Liver (tissue), 9 donors: ENCODE data around the gene TNPO3. TPM values are rescaled to one million over a fixed set of nuclear protein-coding genes. Genes with fewer than 3 reads are reported as not detected.

Source experiments
- DNase-seq: peaks from one replicate; pipeline ENCODE4 v3.0.0-alpha.2; 2017; ENCODE audit warnings: low spot score
- H3K27ac ChIP-seq, 2 donors: one replicate each; pipeline ENCODE4 v1.7.0; 2013; ENCODE audit warnings: inconsistent platforms in 2 of 2, low read length in 2 of 2, control low read depth in 1 of 2, low read depth in 1 of 2, mild to moderate bottlenecking in 1 of 2
- H3K27me3 ChIP-seq, 4 donors: one replicate each; pipeline versions ENCODE4 v1.6.1 to v1.7.0; 2013; ENCODE audit warnings: low read length in 3 of 4, inconsistent platforms in 1 of 4, mild to moderate bottlenecking in 1 of 4, moderate library complexity in 1 of 4; ENCODE audit not compliant: control insufficient read depth in 4 of 4, insufficient read depth in 4 of 4
- H3K36me3 ChIP-seq, 4 donors: one replicate each; pipeline versions ENCODE4 v1.6.1 to v1.7.0; 2013; ENCODE audit warnings: low read length in 3 of 4, mild to moderate bottlenecking in 3 of 4, low read depth in 1 of 4, moderate library complexity in 1 of 4; ENCODE audit not compliant: control insufficient read depth in 4 of 4, insufficient read depth in 3 of 4
- H3K4me1 ChIP-seq, 4 donors: one replicate each; pipeline versions ENCODE4 v1.6.1 to v1.7.0; 2013; ENCODE audit warnings: low read length in 3 of 4, mild to moderate bottlenecking in 3 of 4, moderate library complexity in 1 of 4; ENCODE audit not compliant: control insufficient read depth in 4 of 4, insufficient read depth in 4 of 4
- H3K4me3 ChIP-seq, 3 donors: one replicate each; pipeline versions ENCODE4 v1.6.1 to v1.7.0; 2013; ENCODE audit warnings: low read length in 3 of 3, control low read depth in 1 of 3, low read depth in 1 of 3, mild to moderate bottlenecking in 1 of 3
- H3K9ac ChIP-seq, 2 donors: one replicate each; pipeline ENCODE4 v1.7.0; 2013; ENCODE audit warnings: low read length in 2 of 2, mild to moderate bottlenecking in 2 of 2, moderate library complexity in 2 of 2, control low read depth in 1 of 2, low read depth in 1 of 2
- H3K9me3 ChIP-seq, 4 donors: one replicate each; pipeline versions ENCODE4 v1.6.1 to v1.7.0; 2013; ENCODE audit warnings: low read length in 3 of 4; ENCODE audit not compliant: control insufficient read depth in 4 of 4
- EGR1 ChIP-seq, 2 donors: IDR thresholded peaks; 2 replicates each; pipeline ENCODE4 v1.6.1; 2016 to 2018; ENCODE audit warnings: antibody characterized with exemption in 2 of 2, low read depth in 2 of 2
- FOXA1 ChIP-seq: IDR thresholded peaks from 2 replicates; pipeline ENCODE4 v1.6.1; 2016; ENCODE audit warnings: antibody characterized with exemption
- FOXA2 ChIP-seq: IDR thresholded peaks from 2 replicates; pipeline ENCODE4 v1.6.1; 2016; ENCODE audit warnings: antibody characterized with exemption
- GABPA ChIP-seq, 2 donors: IDR thresholded peaks in 1 of 2; conservative IDR thresholded peaks in 1 of 2; 2 replicates each; pipeline ENCODE4 v1.6.1; 2016; ENCODE audit warnings: antibody characterized with exemption in 2 of 2, mild to moderate bottlenecking in 1 of 2, moderate library complexity in 1 of 2
- HNF4A ChIP-seq, 2 donors: conservative IDR thresholded peaks; 2 replicates each; pipeline ENCODE4 v1.6.1; 2016; ENCODE audit warnings: antibody characterized with exemption in 2 of 2, mild to moderate bottlenecking in 2 of 2
- HNF4G ChIP-seq: IDR thresholded peaks from 2 replicates; pipeline ENCODE4 v1.6.1; 2016; ENCODE audit warnings: antibody characterized with exemption
- JUND ChIP-seq, 2 donors: IDR thresholded peaks; 2 replicates each; pipeline ENCODE4 v1.6.1; 2016; ENCODE audit warnings: antibody characterized with exemption in 2 of 2
- MAX ChIP-seq: IDR thresholded peaks from 2 replicates; pipeline ENCODE4 v1.6.1; 2016; ENCODE audit warnings: antibody characterized with exemption
- NR2F2 ChIP-seq: IDR thresholded peaks from 2 replicates; pipeline ENCODE4 v1.6.1; 2016; ENCODE audit warnings: antibody characterized with exemption
- RAD21 ChIP-seq, 2 donors: IDR thresholded peaks; 2 replicates each; pipeline ENCODE4 v1.6.1; 2016; ENCODE audit warnings: antibody characterized with exemption in 2 of 2, mild to moderate bottlenecking in 2 of 2
- REST ChIP-seq: IDR thresholded peaks from 2 replicates; pipeline ENCODE4 v1.6.1; 2016; ENCODE audit warnings: antibody characterized with exemption, mild to moderate bottlenecking
- RXRA ChIP-seq, 2 donors: IDR thresholded peaks; 2 replicates each; pipeline ENCODE4 v1.6.1; 2017 to 2018; ENCODE audit warnings: antibody characterized with exemption in 2 of 2, mild to moderate bottlenecking in 1 of 2
- SP1 ChIP-seq: IDR thresholded peaks from 2 replicates; pipeline ENCODE4 v1.6.1; 2018; ENCODE audit warnings: antibody characterized with exemption, mild to moderate bottlenecking
- TAF1 ChIP-seq: conservative IDR thresholded peaks from 2 replicates; pipeline ENCODE4 v1.6.1; 2016; ENCODE audit warnings: antibody characterized with exemption, mild to moderate bottlenecking
- YY1 ChIP-seq: IDR thresholded peaks from 2 replicates; pipeline ENCODE4 v1.6.1; 2016; ENCODE audit warnings: antibody characterized with exemption, mild to moderate bottlenecking
- ZBTB33 ChIP-seq: IDR thresholded peaks from 2 replicates; pipeline ENCODE4 v1.6.1; 2016; ENCODE audit warnings: antibody characterized with exemption
- WGBS: extraction: QIAGEN DNeasy Blood & Tissue Kit; methylation state at CpG from one replicate; pipeline ENCODE4 v1.1.7; 2013; 5-methylcytosine and 5-hydroxymethylcytosine counted together
- polyA plus RNA-seq, 2 donors: library from polyadenylated mRNA; stranded (reverse) in 1 of 2; unstranded in 1 of 2; fragments of 200-250 nt in 1 of 2; fragments of >200 nt in 1 of 2; fragmentation: Nextera tagmentation in 1 of 2; extraction: Ambion mirVana in 1 of 2; gene quantifications; one replicate each; pipeline versions ENCODE4 v1.2.1 to v1.2.3, GENCODE V29; 2013 to 2015
- total RNA-seq, 2 donors: library from RNA; depleted of rRNA; stranded (reverse); fragments of >200 nt; gene quantifications; one replicate each; pipeline ENCODE4 v1.2.3, GENCODE V29; 2014
- TF ChIP-seq, protein P1 (sequence below): fragments of 150-350 bp; IDR thresholded peaks from 2 replicates; pipeline ENCODE4 v1.5.1; 2017; ENCODE audit warnings: improper control_type of control experiment, low read depth, low read length; ENCODE audit not compliant: missing input control
- TF ChIP-seq, protein P2 (sequence below): IDR thresholded peaks from 2 replicates; pipeline ENCODE4 v1.6.1; 2016; ENCODE audit warnings: antibody characterized with exemption
- donor health status: healthy.
- donor health status: healthy.
- donor health status: healthy.
- donor health status: healthy.
- donor health status: healthy.

Gene TNPO3
- total and polyA plus RNA-seq, 4 donors = 9.2 to 38.9 (median 20.0) TPM

DNA sequence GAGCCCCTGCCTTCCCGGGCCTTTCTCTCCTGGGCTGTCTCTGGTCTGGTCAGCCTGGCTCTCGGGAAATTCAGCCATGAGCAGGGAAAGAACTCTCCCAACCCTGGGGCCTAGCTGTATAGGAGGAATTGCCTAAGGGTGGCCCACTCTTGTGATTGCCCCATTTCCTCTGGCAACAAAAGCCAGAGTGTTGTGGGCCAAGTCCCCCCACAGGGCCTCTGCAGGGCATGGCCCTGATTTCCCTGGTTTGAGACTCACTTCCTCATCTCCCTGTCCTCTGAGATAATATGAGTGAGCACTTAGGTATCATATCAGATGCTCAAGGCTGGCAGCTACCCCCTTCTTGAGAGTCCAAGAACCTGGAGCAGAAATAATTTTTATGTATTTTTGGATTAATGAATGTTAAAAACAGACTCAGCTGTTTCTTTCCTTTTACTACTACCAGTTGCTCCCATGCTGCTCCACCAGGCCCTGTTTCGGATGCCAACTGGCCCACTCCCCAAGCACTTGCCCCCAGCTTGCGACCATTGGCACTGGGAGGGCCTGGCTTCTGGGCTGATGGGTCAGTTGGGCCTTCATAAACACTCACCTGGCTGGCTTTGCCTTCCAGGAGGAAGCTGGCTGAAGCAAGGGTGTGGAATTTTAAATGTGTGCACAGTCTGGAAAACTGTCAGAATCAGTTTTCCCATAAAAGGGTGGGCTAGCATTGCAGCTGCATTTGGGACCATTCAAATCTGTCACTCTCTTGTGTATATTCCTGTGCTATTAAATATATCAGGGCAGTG, 105.7 kb downstream of the TNPO3 start:
- Histone ChIP-seq H3K4me1 (no peaks in the 10 kb centered on the region), H3K27me3 (no peaks in the 10 kb centered on the region), H3K27ac (no peak overlapping the region), H3K36me3 (peaks cover 1 to 23% (median 10%) of the 10 kb centered on the region in 4 donors), H3K4me3 (no peak overlapping the region), H3K9me3 (no peaks in the 10 kb centered on the region), H3K9ac (no peak overlapping the region)
- TF ChIP-seq, protein P1, sequence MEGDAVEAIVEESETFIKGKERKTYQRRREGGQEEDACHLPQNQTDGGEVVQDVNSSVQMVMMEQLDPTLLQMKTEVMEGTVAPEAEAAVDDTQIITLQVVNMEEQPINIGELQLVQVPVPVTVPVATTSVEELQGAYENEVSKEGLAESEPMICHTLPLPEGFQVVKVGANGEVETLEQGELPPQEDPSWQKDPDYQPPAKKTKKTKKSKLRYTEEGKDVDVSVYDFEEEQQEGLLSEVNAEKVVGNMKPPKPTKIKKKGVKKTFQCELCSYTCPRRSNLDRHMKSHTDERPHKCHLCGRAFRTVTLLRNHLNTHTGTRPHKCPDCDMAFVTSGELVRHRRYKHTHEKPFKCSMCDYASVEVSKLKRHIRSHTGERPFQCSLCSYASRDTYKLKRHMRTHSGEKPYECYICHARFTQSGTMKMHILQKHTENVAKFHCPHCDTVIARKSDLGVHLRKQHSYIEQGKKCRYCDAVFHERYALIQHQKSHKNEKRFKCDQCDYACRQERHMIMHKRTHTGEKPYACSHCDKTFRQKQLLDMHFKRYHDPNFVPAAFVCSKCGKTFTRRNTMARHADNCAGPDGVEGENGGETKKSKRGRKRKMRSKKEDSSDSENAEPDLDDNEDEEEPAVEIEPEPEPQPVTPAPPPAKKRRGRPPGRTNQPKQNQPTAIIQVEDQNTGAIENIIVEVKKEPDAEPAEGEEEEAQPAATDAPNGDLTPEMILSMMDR = no peak
- TF ChIP-seq TAF1 = no peak
- TF ChIP-seq YY1 = no peak
- TF ChIP-seq MAX = no peak
- no peak for TF ChIP-seq RXRA (IDR thresholded peaks at IDR 0.05)
- TF ChIP-seq ZBTB33 = no peak
- TF ChIP-seq HNF4G = no peak
- TF ChIP-seq, protein P2, sequence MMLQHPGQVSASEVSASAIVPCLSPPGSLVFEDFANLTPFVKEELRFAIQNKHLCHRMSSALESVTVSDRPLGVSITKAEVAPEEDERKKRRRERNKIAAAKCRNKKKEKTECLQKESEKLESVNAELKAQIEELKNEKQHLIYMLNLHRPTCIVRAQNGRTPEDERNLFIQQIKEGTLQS = no peak
- no peak for TF ChIP-seq REST
- no peak for TF ChIP-seq GABPA (IDR thresholded peaks at IDR 0.05 in 1 of 2, conservative IDR thresholded peaks at IDR 0.05 in 1 of 2)
- no peak for TF ChIP-seq HNF4A (conservative IDR thresholded peaks at IDR 0.05)
- no peak for TF ChIP-seq NR2F2
- no peak for TF ChIP-seq SP1
- TF ChIP-seq FOXA1 = no peak
- no peak for TF ChIP-seq JUND (IDR thresholded peaks at IDR 0.05)
- TF ChIP-seq RAD21 (IDR thresholded peaks at IDR 0.05) = no peak
- TF ChIP-seq FOXA2 = no peak
- no peak for TF ChIP-seq EGR1 (IDR thresholded peaks at IDR 0.05; ENCODE audit: low read depth in 2 of 2)
- 89% methylated on average over 4 of the region's 4 CpGs for WGBS
- no peak for DNase-seq
